ENCODE results near the gene PHC3.

PHC3 gene

DNA sequence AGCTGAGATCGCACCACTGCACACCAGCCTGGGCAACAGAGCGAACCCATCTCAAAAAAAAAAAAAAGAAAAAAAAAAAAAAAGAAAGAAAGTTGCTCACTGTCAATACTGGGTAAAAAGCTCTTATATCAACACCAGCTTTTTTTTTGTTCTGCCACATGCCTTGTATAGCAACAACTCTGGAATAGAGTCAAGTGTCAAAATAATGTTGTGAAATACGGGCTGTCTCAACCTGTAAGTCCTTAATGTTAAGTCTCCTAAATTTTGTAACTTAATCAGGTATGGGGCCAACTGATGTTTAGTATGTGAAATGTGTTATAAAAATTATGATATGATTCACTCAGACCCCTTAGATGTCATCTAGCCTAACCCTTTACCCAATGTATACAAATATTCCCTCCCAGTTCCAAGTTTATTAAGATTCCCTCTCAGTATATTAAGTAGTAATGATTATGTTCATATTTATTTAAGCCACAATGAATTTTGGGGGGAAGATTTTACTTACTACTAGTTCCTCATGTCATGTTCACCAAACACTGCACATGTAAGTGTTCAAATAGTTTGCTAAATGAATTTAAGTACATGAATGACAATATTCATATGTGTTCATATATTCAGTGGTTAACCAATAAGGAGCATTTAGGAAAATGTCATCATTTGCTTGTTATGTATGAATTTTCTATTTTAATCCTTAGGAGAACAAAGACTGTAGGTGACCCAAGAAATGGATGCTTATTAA, 91.5 kb downstream of the PHC3 start:
- no peak overlapping the region for H3K27ac ChIP-seq
- TF ChIP-seq ZFX (IDR thresholded peaks at IDR 0.05; ENCODE audit: borderline replicate concordance) = no peak
- TF ChIP-seq, protein P1, sequence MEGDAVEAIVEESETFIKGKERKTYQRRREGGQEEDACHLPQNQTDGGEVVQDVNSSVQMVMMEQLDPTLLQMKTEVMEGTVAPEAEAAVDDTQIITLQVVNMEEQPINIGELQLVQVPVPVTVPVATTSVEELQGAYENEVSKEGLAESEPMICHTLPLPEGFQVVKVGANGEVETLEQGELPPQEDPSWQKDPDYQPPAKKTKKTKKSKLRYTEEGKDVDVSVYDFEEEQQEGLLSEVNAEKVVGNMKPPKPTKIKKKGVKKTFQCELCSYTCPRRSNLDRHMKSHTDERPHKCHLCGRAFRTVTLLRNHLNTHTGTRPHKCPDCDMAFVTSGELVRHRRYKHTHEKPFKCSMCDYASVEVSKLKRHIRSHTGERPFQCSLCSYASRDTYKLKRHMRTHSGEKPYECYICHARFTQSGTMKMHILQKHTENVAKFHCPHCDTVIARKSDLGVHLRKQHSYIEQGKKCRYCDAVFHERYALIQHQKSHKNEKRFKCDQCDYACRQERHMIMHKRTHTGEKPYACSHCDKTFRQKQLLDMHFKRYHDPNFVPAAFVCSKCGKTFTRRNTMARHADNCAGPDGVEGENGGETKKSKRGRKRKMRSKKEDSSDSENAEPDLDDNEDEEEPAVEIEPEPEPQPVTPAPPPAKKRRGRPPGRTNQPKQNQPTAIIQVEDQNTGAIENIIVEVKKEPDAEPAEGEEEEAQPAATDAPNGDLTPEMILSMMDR (IDR thresholded peaks at IDR 0.05) = no peak

DNA sequence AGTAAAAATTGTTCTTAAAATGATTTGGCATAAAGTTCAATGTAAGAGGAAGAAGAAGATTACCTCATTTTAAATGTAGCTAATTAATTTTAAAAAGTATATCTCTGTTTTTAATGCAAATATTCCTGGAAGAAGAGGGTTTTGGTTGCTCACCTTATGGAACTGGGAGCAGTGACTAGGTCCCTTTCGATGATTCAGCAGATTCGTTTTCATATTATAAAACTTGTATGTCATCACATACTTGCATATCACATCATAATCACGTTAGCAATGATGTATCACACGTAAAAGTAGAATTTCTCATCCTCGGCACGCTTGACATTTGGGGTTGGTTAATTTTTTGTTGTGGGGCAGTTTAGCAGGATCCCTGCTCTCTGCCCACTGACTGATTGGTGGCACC, 96.1 kb downstream of the PHC3 start:
- no peak overlapping the region for H3K27ac ChIP-seq
- no peak for TF ChIP-seq ZFX (IDR thresholded peaks at IDR 0.05; ENCODE audit: borderline replicate concordance)
- TF ChIP-seq, protein P1 (IDR thresholded peaks at IDR 0.05) = no peak

DNA sequence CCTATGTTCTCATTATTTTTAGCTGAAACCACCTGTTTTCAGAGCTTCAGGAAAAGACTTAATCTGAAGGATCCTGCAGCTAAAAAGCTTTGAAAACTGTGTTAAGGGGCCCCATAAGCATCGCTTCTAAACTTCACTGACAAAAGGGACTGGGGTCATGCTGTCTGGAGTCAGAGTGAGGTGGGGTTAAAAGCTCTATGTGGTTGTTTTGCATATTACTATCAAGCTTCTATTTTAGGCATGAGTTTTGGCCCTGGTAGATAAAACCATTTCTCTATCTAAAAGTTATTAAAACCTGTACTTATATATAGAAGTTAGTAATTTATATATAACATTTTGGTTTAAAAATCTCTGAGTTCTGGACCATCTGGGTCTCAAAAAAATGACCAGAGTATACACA, 98.2 kb downstream of the PHC3 start:
- no peak overlapping the region for H3K27ac ChIP-seq

DNA sequence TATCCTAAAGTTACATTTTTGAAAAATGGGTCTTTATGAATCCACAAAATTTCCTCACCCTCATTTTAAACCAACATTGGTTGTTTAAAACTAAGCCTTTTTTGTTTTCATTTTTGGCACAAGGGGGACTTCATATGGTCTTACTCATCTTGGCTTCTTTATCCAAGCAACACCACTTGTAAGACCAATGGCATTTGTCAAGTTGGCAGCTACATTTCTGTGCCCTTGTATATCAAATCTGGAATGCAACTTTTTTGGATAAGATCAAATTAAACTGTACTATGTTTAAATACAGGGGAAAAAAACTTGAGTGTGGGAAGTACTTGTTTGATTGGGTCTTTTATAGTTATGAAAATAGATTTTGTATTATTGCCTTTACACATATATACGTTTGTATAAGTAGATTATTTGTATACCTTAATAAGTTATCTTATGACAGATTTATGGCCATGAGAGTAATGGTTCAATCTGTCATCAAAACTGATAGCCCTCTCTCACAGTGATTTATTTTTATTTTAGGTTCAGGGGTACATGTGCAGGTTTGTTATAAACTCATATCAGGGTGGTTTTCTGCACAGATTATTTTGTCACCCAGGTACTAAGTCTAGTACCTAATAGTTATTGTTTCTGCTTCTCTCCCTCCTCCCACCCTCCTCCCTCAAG, 100.3 kb downstream of the PHC3 start:
- H3K27ac ChIP-seq = no peak overlapping the region
- TF ChIP-seq, protein P1 (IDR thresholded peaks at IDR 0.05) = no peak
- TF ChIP-seq ZFX (IDR thresholded peaks at IDR 0.05; ENCODE audit: borderline replicate concordance) = no peak

More for the DNA sequence above, 98.2 kb downstream of the PHC3 start:
- TF ChIP-seq, protein P1 (IDR thresholded peaks at IDR 0.05) = no peak
- no peak for TF ChIP-seq ZFX (IDR thresholded peaks at IDR 0.05; ENCODE audit: borderline replicate concordance)

DNA sequence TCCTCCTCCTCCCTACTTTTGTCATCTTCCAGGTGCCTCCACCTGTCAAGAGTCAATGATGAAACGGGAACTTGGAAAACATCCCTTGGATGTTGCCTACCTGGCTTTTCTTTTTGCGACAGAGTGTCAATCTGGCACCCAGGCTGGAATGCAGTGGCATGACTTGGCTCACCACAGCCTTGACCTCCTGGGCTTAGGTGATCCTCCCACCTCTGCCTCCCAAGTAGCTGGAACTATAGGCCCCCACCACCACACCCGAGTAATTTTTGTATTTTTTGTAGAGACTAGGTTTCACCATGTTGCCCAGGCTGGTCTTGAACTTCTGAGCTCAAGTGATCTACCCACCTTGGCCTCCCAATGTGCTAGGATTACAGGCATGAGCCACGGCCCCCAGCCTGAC, 100.9 kb downstream of the PHC3 start:
- TF ChIP-seq, protein P1 (IDR thresholded peaks at IDR 0.05) = no peak
- TF ChIP-seq ZFX (IDR thresholded peaks at IDR 0.05; ENCODE audit: borderline replicate concordance) = no peak
- no peak overlapping the region; the same call in 1 of the 2 replicates for H3K27ac ChIP-seq

DNA sequence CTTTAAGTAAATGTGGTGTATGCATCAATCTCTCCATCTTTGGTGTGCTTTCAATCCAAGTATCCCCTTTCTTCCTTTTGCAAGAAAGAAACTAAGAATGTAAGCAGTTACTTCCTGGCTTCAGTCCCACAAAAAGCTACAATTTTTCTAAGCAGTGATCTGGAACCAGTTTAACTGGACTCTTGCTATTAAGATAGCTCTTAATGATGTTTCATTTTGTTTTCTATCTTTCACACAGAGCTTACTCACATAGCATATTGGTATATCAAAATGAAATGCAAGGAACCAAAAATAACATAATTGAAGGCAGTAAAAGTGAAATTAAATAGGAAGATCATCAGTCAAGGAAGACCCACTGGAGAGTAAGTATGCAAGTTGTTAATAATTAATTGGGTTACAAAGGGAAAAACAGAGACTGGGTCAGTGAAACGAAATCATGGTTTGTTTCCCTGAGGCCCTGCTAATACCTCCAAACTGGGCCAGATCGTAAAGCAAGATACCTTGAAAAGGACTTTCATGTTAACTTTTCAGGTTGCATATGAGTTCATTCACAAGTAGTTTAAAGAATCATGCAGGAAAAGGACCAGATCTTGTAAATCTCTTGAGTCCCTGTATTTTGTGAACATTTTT, 101.9 kb downstream of the PHC3 start:
- peak overlapping the region; percentile 39 for H3K27ac ChIP-seq
- no peak for TF ChIP-seq ZFX (IDR thresholded peaks at IDR 0.05; ENCODE audit: borderline replicate concordance)
- TF ChIP-seq, protein P1 (IDR thresholded peaks at IDR 0.05) = no peak
